ENCODE results near the gene VWA3B.

The VWA3B gene

DNA sequence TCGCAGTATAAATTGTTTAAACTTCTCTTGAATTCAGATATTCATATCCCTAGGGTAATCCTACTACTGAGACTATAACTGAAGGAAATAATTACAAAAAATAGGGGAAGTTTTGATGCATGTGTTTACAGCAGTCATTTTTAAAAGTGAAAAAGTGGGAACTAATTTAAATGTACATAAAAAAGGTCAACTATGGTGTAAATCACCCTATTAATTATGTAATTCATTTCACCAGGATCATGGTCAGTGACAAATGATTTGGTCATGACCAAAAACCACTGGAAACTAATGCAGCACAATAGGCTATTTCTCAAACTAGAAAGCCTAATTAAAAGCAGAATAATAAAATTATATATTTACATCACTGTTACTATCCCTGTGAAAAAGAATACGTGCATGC is 254.3 kb downstream of the VWA3B start:
- no peak for DNase-seq

DNA sequence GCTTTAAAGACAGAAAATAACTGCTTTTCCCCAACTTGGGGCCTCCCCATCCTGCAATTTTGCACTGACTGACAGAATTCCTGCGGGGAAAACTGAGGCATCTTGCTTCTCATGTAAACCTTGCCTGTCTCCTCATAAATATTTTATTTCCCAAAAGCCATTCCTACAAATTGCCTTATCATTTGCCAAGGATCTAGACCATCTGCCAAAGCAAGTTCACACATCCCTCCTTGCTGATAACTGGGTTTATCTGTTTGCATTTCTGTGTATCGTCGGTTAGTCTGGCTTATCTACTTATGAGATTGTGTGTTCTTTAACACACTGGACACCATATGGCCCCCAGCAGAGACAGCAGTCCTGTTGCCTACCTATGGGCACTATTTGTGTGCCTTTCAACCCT is 256.3 kb downstream of the VWA3B start:
- no peak for DNase-seq

DNA sequence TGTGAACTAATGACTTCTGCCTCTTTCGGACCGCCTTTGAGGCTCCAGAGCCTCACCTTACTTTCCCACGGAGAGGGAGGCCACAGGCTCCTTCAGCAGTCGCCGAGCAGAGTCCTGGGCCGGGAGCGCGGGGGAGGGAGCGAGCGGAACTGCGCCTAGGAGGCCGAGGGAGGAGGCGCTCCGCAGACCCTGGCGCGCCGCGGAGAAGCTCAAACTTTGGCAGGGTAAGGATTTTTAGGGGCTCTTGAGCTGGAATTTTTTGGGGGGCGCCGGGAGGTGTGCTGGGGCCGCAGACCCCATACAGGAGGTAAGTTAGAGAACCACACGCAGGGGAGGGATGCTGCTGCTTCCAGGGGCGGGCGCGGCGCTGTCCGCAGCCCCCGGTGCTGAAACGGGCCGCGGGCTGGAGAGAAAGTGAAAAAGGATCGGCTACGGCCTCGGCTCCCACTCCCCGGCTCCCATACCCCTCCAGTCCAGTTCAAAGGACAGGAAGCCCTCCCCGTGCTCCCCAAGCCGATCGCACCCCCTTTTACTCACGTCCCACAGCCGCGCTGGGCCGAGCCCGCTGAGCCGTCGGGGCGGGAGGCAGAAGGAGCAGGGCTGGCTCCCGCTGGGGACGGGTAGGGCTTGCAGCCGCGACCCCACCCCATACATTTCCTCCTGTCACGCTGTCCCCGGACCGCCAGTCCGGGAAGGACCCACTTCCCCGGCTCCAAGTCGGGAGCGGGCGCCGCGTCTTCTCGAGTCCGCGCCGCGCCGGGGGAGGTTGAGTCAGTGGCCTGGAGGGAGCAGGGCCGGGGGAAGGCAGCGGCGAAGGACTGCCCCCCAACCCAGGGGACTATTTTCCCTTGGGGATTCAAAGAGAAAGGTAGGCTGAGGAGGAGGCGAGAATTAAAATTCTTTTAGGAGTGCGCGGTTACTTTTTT is 259.6 kb downstream of the VWA3B start, which contains the start of gene CNGA3:
CNGA3 (plus strand) TSS at position 146 of the 926 bp plus-strand sequence. CDS start 23,520 bp downstream, outside the sequence.
- DNase-seq = peak; percentile 81

DNA sequence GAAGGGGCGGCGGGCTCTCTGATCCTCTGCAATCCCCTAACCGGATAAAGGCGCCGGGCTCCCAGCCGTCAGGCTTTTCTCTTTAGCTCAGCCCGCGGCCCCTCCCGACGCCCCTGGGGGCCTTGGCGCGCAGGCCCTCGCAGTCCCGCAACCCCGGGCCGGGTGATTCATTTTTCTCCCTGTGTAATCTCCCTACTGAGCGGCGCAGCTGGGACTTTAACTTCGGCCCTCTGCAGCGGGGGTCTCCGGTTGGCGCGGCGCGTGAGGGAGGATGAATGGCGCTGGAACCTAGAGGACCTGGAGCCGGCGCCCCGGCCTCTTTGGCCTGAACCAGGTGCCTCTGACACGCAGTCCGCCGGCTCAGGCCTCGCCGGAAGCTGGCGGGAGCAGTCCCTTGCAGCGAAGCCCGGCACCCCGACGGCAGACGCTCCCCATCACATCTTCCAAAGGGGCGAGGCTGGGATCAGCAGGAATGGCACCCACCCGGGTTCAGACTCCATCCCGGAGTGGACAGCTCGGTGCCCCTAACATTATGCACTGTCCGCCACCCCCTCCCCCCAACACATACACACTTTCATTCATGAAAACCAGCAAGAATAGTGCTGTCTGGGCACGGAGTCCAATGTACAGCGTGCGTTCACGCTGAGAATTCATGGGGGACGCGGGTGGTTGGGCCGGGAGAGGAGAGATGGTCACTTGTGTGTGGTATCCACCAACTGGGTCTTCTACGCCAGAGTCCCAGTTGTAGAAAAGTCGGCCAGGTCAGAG is 260.5 kb downstream of the VWA3B start:
- peak; percentile 74 for DNase-seq

DNA sequence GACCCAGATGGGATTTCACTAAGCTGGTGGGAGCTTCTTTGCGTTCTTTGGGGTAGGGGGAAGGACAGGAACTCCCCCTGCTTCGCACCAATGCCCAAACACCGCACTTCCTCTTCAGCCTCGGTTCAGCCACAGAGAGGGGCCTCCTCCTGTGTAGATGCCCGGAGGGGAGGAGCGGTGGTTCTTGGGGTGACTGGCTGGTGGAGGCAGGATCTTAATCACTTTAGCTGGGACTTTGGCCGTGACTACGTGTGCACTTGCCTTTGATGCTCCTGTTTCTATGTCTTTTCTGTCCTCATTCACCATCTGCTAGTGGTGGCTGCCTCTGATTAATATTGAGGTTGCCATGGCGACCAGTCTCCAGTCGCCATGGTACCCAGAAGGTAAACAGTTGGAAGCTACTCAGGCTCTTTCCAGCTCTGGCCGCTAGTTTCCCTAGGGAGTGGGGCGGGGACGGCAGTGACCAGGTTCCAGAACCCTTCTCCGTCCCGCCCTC is 261.1 kb downstream of the VWA3B start:
- DNase-seq = peak; percentile 80

DNA sequence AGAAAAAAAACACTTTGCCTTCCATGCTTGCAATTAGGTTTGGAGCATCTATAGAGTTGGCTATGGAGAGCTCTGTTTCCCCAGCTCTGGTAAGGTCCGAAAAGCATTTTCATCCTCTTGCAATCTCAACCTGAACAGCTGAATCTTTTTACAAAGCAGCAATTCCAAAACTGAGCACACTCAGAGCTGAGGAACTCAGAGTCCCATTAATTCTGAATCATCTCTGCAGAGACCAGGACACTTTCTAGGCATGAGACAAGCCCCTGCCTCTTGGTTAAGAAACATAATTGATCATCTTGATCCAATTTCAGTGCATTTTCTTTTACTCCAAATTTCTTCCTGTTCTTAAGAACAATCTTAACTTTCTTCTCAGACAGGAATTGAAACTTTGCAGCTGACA is 263.4 kb downstream of the VWA3B start:
- DNase-seq = no peak

DNA sequence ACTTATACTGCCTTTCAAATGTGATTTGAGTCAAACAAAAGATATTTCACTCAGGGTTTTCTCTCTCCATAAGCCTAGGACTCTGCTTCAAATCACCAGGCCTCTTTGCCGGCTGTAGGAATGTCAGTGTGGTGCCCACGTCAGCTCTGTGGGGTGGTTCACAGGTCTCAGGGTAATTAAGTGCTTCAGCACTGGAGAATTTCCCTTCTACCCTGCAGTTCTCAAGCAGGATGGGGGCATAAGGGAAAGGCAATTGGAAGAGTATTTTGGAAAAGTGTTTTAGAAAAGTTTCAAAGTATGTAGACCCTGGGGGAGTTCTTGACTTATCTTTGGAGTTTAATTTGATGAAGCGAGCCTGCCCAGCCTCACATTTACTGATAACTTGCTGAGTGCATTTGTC is 268.9 kb downstream of the VWA3B start:
- no peak for DNase-seq

DNA sequence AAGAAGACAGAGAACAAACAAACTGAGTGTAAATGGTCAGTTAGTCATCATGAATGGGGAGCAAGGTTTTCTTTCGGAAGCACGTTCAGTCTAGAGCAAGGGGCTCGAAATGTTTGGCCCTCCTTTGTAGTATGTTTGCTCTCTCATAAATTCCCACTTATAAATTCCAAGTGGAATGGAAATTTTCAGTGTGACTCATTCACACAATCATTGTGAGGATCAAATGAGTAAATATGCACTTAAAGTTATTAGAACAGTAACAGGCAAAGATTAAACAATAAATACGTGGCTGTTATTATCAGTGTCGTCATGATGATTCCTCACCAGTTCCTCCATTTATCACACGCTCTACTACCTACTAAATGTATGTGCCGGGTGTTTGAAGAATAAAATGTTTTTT is 269.8 kb downstream of the VWA3B start:
- no peak for DNase-seq

DNA sequence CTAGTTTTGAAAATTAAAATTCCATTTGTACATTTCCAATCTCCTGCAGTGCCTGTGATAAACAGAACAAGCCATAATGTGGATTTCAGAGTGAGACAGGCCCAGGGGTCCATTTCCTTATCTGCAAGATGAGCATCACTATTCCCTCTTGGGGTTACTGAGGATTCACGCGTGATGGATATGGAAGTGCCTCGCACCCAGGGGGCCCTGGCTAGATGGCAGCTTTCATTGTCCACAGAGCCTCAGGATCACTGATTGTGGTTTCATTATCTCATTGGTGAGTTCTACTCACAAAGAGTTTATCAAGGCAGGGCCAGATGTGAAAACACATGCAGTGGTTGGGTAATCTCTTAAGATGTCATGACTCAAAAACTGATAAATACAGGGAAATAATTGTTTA is 270.9 kb downstream of the VWA3B start:
- DNase-seq = no peak

DNA sequence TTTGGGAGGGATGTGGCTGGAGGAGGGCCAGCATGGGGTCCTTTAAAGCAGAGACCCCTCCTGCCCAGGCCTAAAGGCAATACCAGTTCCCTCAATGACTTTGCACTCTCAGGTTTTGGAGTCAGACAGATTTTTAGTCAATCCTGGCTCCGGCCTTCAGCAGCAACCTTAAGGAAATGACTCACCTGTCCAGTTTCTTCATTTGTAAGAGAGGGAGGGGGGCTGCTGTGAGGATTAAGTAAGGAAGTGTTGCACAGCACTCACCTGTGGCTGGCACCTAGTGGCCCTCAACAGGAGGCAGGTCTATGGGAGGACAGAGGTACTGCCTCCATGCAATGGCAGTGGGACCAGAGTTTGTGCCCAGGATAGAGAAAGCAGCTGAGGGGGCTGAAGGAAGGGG is 273.0 kb downstream of the VWA3B start:
- DNase-seq = no peak

Measured in retina (tissue), 1 donor.